ENCODE results near the gene LONP1. TPM values are rescaled to one million over a fixed set of nuclear protein-coding genes. Genes with fewer than 3 reads are reported as not detected.
"Not testable (repeated sequence)": the region's sequence is repeated elsewhere in the genome, so short reads cannot be mapped to it uniquely, and the experiment has no call there.

LONP1 gene
- total RNA-seq, 4 donors from 2014 or later: 40.9 to 81.7 (median 61.2) TPM

DNA sequence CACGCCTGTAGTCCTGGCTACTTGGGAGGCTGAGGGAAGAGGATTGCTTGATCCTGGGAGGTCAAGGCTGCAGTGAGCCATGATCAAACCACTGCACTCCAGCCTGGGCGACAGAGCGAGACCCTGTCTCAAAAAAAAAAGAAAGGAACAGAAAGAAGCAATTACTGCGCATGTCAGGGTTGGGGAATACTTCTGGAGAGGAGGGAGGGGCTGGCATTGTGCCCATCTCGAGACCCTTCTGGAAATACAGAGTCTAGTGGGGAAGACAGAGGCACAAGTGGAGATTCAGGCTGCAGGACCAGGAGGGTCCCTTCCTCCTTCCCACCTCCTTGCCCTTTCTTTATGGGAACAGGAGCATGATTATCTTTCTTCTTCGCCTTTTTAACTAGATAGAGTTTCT, 33.8 kb upstream of the LONP1 start:
- intact Hi-C loops (cut with DNase I; ENCODE audit: low total_unique reads): no loop called here
- no peak for DNase-seq (ENCODE audit: low spot score in 2 of 2)
- no peak overlapping the region for H3K4me3 ChIP-seq (ENCODE audit: low read depth, poor library complexity, severe bottlenecking)
- no peak for TF ChIP-seq POLR2A (IDR thresholded peaks at IDR 0.05)
- TF ChIP-seq, protein P1, sequence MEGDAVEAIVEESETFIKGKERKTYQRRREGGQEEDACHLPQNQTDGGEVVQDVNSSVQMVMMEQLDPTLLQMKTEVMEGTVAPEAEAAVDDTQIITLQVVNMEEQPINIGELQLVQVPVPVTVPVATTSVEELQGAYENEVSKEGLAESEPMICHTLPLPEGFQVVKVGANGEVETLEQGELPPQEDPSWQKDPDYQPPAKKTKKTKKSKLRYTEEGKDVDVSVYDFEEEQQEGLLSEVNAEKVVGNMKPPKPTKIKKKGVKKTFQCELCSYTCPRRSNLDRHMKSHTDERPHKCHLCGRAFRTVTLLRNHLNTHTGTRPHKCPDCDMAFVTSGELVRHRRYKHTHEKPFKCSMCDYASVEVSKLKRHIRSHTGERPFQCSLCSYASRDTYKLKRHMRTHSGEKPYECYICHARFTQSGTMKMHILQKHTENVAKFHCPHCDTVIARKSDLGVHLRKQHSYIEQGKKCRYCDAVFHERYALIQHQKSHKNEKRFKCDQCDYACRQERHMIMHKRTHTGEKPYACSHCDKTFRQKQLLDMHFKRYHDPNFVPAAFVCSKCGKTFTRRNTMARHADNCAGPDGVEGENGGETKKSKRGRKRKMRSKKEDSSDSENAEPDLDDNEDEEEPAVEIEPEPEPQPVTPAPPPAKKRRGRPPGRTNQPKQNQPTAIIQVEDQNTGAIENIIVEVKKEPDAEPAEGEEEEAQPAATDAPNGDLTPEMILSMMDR (IDR thresholded peaks at IDR 0.05): no peak
- WGBS, 2 donors: 58 to 67% methylated on average over 6 of the region's 6 CpGs

DNA sequence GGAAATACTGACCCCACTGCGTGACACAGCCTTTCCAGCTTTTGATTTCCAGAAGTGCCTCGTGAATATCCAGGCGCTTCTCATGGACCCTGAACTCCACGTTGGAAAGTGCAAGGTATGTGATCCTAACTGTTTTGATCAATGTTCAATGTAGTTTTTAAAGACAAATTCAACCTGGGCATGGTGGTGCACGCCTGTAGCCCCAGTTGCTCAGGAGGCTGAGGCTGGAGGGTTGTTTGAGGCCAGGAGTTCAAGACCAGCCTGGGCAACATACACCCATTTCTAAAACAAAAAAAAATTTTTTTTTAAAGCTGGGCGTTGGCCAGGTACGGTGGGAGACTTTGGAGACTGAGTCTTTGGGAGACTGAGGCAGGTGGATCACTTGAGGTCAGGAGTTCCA, 31.8 kb upstream of the LONP1 start:
- DNase-seq (ENCODE audit: low spot score in 2 of 2): no peak

DNA sequence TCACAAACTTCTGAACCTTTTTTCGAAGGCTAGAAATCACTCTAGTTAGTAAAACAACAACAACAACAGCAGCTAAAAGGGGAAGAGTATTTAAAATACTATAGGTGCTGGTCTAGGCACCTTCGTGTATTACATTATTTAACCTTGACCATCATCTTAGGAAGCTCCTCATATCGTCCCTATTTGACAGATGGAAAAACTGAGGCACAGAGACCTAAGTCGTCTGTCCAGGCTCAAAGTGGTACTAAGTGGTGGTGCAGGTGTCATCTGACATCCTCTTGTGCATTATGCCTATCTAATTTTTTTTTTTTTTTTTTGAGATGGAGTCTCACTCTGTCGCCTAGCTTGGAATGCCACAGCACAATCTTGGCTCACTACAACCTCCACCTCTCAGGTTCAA, 29.6 kb upstream of the LONP1 start:
- TF ChIP-seq POLR2A (IDR thresholded peaks at IDR 0.05): no peak
- 84 to 95% methylated on average over 5 of the region's 5 CpGs for WGBS, 2 donors
- DNase-seq (ENCODE audit: low spot score in 2 of 2): no peak
- no peak overlapping the region for H3K4me3 ChIP-seq (ENCODE audit: low read depth, poor library complexity, severe bottlenecking)
- intact Hi-C loops (cut with DNase I; ENCODE audit: low total_unique reads): no loop called here

More for the DNA sequence above, 31.8 kb upstream of the LONP1 start:
- TF ChIP-seq POLR2A (IDR thresholded peaks at IDR 0.05): no peak
- TF ChIP-seq, protein P1 (IDR thresholded peaks at IDR 0.05): no peak
- intact Hi-C loops (cut with DNase I; ENCODE audit: low total_unique reads): no loop called here
- H3K4me3 ChIP-seq (ENCODE audit: low read depth, poor library complexity, severe bottlenecking): no peak overlapping the region
- 81 to 82% methylated on average over 7 of the region's 7 CpGs for WGBS, 2 donors

DNA sequence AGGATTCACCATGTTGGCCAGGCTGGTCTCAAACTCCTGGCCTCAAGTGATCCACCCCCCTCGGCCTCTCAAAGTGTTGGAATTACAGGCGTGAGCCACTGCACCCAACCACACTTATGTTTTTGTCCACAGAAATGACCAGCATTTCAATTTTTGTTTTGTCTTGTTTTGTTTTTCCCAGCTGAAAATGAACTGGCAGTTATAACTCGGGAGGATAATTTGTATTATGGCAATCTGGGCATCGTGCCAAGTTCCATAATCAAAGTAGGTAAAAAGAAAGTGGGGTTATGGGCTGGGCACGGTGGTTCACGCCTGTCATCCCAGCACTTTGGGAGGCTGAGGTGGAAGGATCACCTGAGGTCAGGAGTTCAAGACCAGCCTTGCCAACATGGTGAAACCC, 29.0 kb upstream of the LONP1 start:
- DNase-seq (ENCODE audit: low spot score in 2 of 2); intact Hi-C loops (cut with DNase I; ENCODE audit: low total_unique reads); H3K4me3 ChIP-seq (ENCODE audit: low read depth, poor library complexity, severe bottlenecking): not testable (repeated sequence)
- 35 to 42% methylated on average over 6 of the region's 6 CpGs for WGBS, 2 donors

DNA sequence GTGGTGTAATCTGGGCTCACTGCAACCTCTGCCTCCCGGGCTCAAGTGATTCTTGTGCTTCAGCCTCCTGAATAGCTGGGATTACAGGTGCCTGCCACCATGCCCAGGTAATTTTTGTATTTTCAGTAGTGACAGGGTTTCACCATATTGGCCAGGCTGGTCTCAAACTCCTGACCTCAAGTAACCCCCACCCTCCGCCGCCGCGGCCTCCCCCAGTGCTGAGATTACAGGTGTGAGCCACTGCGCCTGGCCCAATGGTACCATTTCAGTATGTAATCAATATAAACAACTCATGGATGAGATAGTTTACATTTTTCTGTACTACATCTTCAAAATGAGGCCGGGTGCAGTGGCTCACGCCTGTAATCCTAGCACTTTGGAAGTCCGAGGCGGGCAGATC, 25.1 kb upstream of the LONP1 start:
- DNase-seq (ENCODE audit: low spot score in 2 of 2); intact Hi-C loops (cut with DNase I; ENCODE audit: low total_unique reads); H3K4me3 ChIP-seq (ENCODE audit: low read depth, poor library complexity, severe bottlenecking): not testable (repeated sequence)
- WGBS, 2 donors: 87 to 89% methylated on average over 9 to 10 of the region's 10 CpGs

DNA sequence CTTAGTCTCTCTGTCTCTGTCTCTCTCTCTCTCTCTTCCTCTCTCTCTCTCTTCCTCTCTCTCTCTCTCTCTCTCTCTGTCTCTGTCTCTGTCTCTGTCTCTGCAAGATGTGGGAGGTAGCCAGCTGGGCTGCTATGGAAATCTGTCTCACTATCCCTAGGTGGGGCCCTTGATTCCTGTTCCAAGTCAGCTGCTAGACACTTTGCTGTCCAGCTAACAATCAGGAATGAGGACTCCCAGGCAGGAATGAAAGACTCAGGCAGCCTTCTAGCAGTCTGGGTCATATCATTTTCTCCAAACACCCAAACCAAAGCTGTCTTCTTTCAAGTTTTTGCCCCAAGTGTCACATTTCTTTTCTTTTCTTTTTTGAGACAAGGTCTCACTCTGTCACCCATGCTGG, 23.7 kb upstream of the LONP1 start:
- no peak overlapping the region for H3K4me3 ChIP-seq (ENCODE audit: low read depth, poor library complexity, severe bottlenecking)
- TF ChIP-seq, protein P1 (IDR thresholded peaks at IDR 0.05): no peak
- no peak for TF ChIP-seq POLR2A (IDR thresholded peaks at IDR 0.05)
- intact Hi-C loops (cut with DNase I; ENCODE audit: low total_unique reads): no loop called here
- no peak for DNase-seq (ENCODE audit: low spot score in 2 of 2)

DNA sequence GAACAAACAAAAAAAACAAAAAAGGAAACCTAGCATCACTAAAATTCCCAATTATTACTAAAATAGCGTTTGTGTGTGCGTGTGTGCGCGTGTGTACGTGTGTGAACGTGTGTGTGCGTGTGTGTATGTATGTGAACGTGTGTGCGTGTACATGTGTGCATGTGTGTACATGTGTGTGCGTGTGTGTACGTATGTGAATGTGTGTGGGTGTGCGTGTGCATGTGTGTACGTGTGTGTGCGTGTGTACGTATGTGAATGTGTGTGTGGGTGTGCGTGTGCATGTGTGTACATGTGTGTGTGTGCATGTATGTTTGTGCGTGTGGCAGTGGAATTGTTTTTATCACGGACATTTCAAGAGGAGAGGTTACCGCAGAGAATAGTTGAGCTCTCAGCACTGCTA, 22.1 kb upstream of the LONP1 start:
- intact Hi-C loops (cut with DNase I; ENCODE audit: low total_unique reads): no loop called here
- TF ChIP-seq POLR2A (IDR thresholded peaks at IDR 0.05): no peak
- TF ChIP-seq, protein P1 (IDR thresholded peaks at IDR 0.05): no peak
- no peak for DNase-seq (ENCODE audit: low spot score in 2 of 2)
- no peak overlapping the region for H3K4me3 ChIP-seq (ENCODE audit: low read depth, poor library complexity, severe bottlenecking)
- WGBS, 2 donors: 86 to 88% methylated on average over 19 of the region's 19 CpGs

Data from lower leg skin (tissue), 4 donors.